SU-DHL-6 (cell line): ENCODE measurements around the gene RPS6KA4.

ENCODE experiments used
- H2AFZ ChIP-seq: fragments of 200-600 bp; sonication (generic); 2 replicates; pipeline ENCODE4 v1.6.1; 2014; ENCODE audit warnings: low read depth, mild to moderate bottlenecking, moderate library complexity, mixed read lengths, antibody characterized with exemption, low read length; ENCODE audit not compliant: severe bottlenecking
- H3F3A ChIP-seq: fragments of 200-600 bp; shearing (Covaris generic); 2 replicates; pipeline ENCODE4 v1.6.0; 2016; ENCODE audit warnings: antibody characterized with exemption, mild to moderate bottlenecking; ENCODE audit not compliant: insufficient read depth
- H3K27ac ChIP-seq: fragments of 200-600 bp; sonication (generic); 2 replicates; pipeline ENCODE4 v1.5.1; 2016; ENCODE audit warnings: low read depth, mild to moderate bottlenecking, low read length, moderate library complexity, mixed read lengths
- H3K27me3 ChIP-seq: fragments of 200-600 bp; sonication (generic), shearing (Covaris generic); 2 replicates; pipeline ENCODE4 v1.6.0; 2014; ENCODE audit warnings: mild to moderate bottlenecking, low read length
- H3K36me3 ChIP-seq: fragments of 200-600 bp; sonication (generic); 2 replicates; pipeline ENCODE4 v1.6.1; 2014; ENCODE audit warnings: mild to moderate bottlenecking, low read length, mixed read lengths
- H3K4me2 ChIP-seq: fragments of 300-600, 200-600 bp; shearing (Covaris generic), sonication (generic); 2 replicates; pipeline ENCODE4 v1.6.0; 2014; ENCODE audit warnings: low read length, low read depth, mild to moderate bottlenecking; ENCODE audit not compliant: poor library complexity, severe bottlenecking
- H3K4me3 ChIP-seq: fragments of 200-600 bp; sonication (generic); 2 replicates; pipeline ENCODE4 v1.5.1; 2014; ENCODE audit warnings: antibody characterized with exemption, low read length, mild to moderate bottlenecking, mixed read lengths; ENCODE audit not compliant: insufficient read depth, poor library complexity, severe bottlenecking
- H3K79me2 ChIP-seq: fragments of 200-600 bp; sonication (generic); 2 replicates; pipeline ENCODE4 v1.6.1; 2014; ENCODE audit warnings: mild to moderate bottlenecking, low read length, moderate library complexity; ENCODE audit not compliant: insufficient read depth
- H3K9ac ChIP-seq: fragments of 200-600 bp; sonication (generic); 2 replicates; pipeline ENCODE4 v1.7.0; 2014; ENCODE audit warnings: mild to moderate bottlenecking, low read length
- H3K9me2 ChIP-seq: fragments of 200-600 bp; sonication (generic); replicated peaks from 2 replicates; pipeline ENCODE4 v1.6.1; 2014; ENCODE audit warnings: low read length; ENCODE audit not compliant: insufficient read depth
- H3K9me3 ChIP-seq: fragments of 200-600 bp; sonication (generic); 2 replicates; pipeline ENCODE4 v1.6.1; 2014; ENCODE audit warnings: low read length, mixed read lengths; ENCODE audit not compliant: insufficient read depth
- H4K20me1 ChIP-seq: fragments of 200-600 bp; sonication (generic); 2 replicates; pipeline ENCODE4 v1.6.1; 2014; ENCODE audit warnings: low read depth, mild to moderate bottlenecking, antibody characterized with exemption, low read length, moderate library complexity, mixed read lengths
- CTCF ChIP-seq: fragments of 200-600 bp; sonication (generic); IDR thresholded peaks from one replicate; pipeline ENCODE4 v1.5.1; 2017; ENCODE audit warnings: antibody characterized with exemption, mild to moderate bottlenecking, low read length, moderate library complexity; ENCODE audit not compliant: insufficient read depth, poor library complexity, severe bottlenecking
- EZH2phosphoT487 ChIP-seq: fragments of 200-600 bp; sonication (generic), shearing (Covaris generic); conservative IDR thresholded peaks from 2 replicates; pipeline ENCODE4 v1.6.1; 2018; ENCODE audit warnings: mild to moderate bottlenecking, antibody characterized with exemption, low read length, moderate library complexity, mixed read lengths

Gene RPS6KA4

GRCh38 chr11:64353715-64354506, 5.1 kb upstream of the RPS6KA4 start:
- Histone ChIP-seq H3K9me3 (no peaks in the 10 kb centered on the region), H3K9ac (no peak overlapping the region), H3K4me3 (no peak overlapping the region), H3K4me2 (no peak overlapping the region), H2AFZ (no peak overlapping the region), H3K27me3 (no peaks in the 10 kb centered on the region), H3F3A (no peaks in the 10 kb centered on the region), H3K9me2 (no peaks in the 10 kb centered on the region), H3K27ac (no peak overlapping the region), H3K79me2 (no peaks in the 10 kb centered on the region), H3K36me3 (no peaks in the 10 kb centered on the region), H4K20me1 (no peaks in the 10 kb centered on the region)
- TF ChIP-seq EZH2phosphoT487 (no peak), CTCF (no peak)

DNA sequence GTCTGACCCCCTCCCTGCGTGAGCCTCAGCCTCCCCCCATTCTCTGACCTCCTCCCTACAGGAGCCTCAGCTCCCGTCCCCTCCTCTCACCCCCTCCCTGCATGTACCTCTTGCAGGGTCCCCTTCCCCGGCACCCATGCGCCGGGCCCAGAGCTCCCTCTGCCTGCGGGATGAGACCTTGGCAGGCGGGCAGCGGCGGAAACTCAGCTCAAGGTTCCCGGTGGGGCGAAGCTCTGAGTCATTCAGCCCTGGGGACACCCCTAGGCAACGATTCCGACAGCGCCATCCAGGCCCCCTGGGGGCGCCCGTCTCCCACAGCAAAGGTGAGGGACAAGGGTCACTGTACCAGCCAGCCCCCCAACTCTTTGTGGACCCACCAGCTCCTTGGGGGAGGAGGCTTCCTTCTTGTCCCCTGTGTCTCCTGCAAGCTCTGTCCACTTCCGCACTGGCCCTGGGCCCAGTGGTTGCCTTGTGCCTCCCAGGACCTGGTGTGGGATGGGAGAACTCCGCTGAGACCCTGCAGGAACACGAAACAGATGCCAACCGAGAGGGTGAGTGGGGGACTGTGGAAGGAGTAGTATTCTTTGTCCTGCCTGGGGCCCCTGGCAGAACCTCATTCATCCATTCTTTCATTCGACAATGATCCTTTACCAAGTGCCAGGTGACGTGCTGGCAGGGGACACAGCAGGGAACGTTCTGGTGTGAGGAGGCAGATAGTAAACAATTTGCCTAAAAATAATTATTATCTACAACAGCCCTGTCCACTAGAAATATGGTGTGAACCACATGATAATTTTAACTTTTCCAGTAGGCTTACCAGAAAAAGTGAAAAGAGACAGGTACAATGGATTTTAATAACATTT, 3.7 kb upstream of the RPS6KA4 start:
- Histone ChIP-seq H2AFZ (no peak overlapping the region), H3K4me3 (no peak overlapping the region), H4K20me1 (no peaks in the 10 kb centered on the region), H3K4me2 (no peak overlapping the region), H3K27me3 (no peaks in the 10 kb centered on the region), H3K36me3 (no peaks in the 10 kb centered on the region), H3F3A (no peaks in the 10 kb centered on the region), H3K79me2 (no peaks in the 10 kb centered on the region), H3K27ac (no peak overlapping the region), H3K9me2 (no peaks in the 10 kb centered on the region), H3K9ac (no peak overlapping the region), H3K9me3 (no peaks in the 10 kb centered on the region)
- peak; percentile 41 for TF ChIP-seq CTCF
- no peak for TF ChIP-seq EZH2phosphoT487

GRCh38 chr11:64356498-64357411, 2.2 kb upstream of the RPS6KA4 start:
- H3K9ac ChIP-seq = no peak overlapping the region

More at GRCh38 chr11:64356498-64357411, 2.2 kb upstream of the RPS6KA4 start:
- TF ChIP-seq EZH2phosphoT487 = no peak
- TF ChIP-seq CTCF = peak; percentile 17
- Histone ChIP-seq H4K20me1 (no peaks in the 10 kb centered on the region), H3K9me2 (no peaks in the 10 kb centered on the region), H3K27me3 (no peaks in the 10 kb centered on the region), H3K79me2 (no peaks in the 10 kb centered on the region), H3K9me3 (no peaks in the 10 kb centered on the region), H3F3A (no peaks in the 10 kb centered on the region), H3K36me3 (no peaks in the 10 kb centered on the region), H3K4me2 (no peak overlapping the region), H3K27ac (no peak overlapping the region), H2AFZ (no peak overlapping the region), H3K4me3 (no peak overlapping the region)
